HG03558 (cell line): ENCODE measurements around the gene PDE8A.

Experiments
- ATAC-seq: cut with Tn5 transposase; IDR thresholded peaks from one replicate; pipeline ENCODE4 v1.9.1; 2021; ENCODE audit warnings: moderate number of reproducible peaks; ENCODE audit not compliant: unreplicated experiment; ENCODE audit errors: extremely low read depth

The PDE8A gene

DNA sequence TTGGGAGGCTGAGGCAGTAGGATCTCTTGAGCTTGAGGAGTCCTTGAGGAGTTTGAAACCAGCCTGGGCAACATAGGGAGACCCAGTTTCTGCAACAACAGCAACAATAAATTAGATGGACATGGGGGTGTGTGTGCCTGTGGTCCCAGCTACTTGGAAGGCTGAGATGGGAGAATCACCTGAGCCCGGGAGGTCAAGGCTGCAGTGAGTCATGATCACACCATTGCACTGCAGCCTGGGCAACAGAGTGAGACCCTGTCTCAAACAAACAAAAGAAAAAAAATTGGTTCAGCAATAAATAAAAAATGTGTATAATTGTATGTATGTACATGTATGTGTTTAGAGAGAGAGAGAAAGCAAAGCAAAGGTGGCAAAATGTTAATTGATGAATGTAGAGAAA is 83.1 kb downstream of the PDE8A start:
- ATAC-seq: no peak

DNA sequence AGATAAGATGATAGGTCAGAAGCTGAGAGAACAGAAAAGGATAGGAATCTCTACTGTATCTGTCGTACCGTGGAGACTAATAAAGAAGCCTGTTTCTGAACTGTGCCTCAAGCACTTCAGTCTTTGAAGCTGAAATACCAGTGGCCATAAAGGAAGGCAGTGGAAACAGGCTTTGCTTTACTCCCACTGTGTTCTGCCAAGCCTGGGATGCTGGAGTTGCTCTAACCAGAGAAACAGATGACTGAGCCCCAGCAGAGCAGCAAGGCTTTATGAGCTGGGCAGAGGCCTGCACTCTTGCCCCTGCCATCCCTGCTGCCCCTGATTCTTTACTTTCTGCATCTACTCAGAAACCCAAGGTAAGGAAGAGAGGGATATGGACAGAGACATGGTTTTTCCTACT is 89.4 kb downstream of the PDE8A start:
- no peak for ATAC-seq

GRCh38 chr15:85071504-85071903 is 89.8 kb downstream of the PDE8A start:
- no peak for ATAC-seq

DNA sequence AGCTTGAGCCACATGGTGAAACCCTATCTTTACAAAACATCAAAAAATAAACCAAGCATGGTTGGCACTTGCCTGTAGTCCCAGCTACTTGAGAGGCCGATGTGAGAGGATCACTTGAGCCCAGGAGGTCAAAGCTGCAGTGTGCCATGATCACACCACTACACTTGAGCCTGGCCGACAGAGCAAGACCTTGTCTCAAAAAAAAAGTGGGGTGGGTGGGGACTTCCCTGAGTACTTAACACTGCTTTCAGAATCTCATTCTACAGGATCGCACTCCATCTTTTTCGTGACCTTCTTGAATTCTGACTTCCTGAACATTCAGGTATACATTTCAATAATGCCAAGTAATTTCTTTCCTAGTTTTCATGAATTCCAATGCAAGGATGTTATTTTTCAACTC is 91.3 kb downstream of the PDE8A start:
- no peak for ATAC-seq

DNA sequence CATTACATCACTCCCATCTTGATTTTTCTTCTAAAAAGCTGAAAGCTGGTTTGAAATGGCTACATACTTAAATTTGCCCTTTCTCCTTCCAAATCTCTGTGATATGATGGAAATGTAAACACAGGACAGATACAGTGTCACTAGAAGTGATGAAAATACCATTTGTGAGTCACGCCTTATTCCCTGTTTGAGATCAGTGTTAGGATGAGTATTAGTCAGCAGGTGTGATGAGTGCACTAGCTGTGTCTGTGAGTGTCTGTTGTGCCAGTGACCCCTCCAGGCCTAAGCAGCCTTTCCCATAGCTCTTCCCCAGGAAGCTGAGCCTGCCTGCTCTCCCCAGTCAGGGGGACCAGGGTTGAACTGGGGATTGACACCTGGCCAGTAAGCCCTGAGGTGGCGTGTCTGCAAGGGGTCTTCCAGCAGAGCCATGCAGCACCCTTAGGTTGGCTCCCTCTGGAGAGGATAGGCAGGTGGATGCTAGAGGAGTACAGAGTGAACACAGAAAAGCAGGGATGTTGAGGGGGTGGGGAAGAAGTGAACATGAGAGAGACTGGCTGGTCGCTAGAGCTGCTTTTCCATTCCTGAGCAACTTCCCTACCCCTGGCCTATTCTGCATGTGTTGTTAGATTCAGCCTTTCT is 92.0 kb downstream of the PDE8A start:
- ATAC-seq: no peak

DNA sequence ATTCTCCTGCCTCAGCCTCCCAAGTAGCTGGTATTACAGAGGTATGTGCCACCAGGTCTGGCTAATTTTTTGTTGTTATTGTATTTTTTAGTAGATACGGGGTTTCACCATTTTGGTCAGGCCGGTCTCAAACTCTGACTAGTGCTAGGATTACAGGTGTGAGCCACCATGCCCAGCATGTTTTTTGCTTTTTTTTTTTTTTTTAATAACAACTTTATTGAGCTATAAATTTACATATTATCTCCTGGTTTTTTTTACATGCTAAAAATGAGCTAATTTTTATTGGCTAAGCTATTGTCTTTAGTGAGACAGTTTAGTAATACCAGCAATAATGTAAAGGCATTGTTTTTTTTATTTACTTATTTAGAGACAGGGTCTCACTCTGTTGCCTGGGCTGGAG is 105.2 kb downstream of the PDE8A start:
- ATAC-seq: no peak

GRCh38 chr15:85088300-85088699 is 106.6 kb downstream of the PDE8A start:
- ATAC-seq: no peak

GRCh38 chr15:85089929-85090597 is 108.4 kb downstream of the PDE8A start:
- ATAC-seq: no peak

DNA sequence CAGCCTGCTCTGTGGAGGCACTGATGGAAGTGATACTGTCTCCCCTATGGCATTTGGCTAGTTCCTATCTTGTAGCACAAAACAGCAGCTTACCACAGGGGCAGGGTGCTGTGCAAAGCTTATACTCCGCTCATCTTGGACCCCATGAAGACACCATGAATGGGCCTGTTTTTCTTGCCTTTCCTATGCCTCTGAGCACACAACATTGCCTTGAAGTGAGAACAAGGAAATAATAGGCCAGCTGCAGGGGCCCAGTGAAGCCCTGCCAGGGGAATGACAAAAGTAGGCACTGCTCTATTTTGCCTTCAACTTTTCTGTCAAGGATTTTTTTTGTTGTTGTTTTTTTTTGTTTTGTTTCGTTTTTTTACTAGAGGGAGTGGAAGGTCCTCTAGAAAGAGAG is 110.3 kb downstream of the PDE8A start:
- no peak for ATAC-seq

GRCh38 chr15:85094685-85095084 is 113.0 kb downstream of the PDE8A start:
- no peak for ATAC-seq

GRCh38 chr15:85095566-85095965 is 113.9 kb downstream of the PDE8A start:
- ATAC-seq: no peak

GRCh38 chr15:85097250-85097649 is 115.6 kb downstream of the PDE8A start:
- ATAC-seq: no peak

DNA sequence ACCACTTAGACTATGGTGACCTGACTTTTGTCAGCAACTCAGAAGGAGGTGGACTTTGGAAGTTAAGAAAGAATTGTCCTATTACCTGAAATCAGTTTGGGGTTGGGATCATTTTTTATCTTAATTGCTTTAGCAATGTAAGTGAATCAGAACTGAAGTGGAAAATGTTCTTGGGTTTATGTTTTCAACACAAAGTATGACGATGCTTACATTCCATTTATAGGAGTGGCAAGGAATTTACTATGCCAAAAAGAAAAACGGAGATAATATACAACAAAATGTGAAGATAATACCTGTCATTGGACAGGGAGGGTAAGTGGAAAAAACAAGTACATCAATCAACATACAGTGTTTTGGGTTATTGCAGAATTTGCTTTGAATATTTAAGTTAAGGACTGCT is 116.1 kb downstream of the PDE8A start:
- ATAC-seq: no peak

GRCh38 chr15:85099195-85099803 is 117.6 kb downstream of the PDE8A start:
- no peak for ATAC-seq

DNA sequence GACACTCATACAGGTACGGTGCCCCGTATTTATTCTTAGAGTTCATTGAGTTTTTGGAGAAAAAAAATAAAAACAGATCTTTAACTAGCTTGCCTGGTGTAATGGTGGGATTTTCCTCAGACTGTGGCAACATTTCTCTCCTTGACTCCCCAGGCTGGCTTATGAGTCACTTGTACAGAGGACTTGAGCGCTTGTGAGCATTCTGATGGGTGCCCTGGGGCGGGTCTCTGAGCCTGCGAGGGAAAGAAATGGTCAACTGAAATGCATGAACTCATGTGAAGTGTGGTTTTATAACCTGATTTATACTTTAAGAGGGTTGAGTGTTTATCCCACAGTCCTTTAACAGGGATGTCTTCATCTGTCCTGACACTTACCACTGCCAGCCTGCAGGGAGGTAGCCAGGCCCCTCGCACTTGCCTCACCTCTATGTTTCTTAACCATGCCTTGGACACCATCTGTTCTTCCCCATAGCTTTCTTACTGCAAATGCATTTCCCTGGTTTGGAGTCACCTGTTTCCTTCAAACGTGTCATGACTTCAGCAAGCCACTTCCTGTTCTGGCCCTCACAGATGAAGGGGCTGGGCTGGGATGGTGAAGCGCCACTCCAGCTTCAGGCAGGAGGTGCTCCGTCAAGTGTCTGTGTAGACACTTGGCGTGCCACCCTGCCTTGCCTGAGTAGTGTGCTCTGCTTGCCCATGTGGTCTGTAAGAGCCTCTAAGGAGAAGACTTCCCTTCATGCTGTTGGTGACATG is 118.7 kb downstream of the PDE8A start:
- ATAC-seq: no peak

DNA sequence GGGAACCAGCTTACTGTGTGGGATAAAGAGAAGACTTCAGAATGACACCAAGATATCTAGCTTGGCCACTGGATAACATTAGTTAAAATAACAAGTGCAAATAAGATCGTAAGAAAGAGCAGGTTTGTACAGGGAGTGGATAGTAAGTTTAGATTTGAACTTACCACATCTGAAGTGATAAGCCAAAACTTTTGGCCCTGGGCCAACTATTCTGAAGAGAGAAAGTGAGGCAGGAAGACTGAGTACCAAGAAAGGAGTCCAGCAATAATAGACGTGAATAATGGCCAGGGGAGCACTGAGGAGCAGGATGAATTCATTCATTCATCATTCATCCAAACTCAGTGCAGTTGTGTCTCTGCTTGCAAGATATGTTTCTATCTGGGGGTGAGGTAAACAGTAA is 122.9 kb downstream of the PDE8A start:
- ATAC-seq: no peak

DNA sequence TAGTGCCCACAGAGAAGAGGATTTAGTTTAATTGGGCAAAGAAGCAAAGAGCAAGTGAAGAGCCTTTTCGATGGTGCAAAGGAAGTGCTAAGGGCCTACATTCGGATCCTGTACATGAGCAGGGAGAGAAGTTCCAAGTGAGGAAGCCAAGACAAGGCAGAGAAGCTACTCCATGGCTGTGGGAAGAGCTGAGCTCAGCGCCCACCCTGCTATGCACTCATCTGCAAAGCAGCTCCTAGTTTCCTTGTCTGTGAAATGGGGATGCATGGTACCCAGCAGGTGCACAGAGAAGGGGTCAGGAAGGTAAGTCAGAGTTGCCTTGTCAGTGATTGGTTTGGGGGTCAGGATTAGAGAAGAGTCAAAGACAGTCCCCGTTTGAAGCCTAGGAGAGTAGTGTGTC is 126.5 kb downstream of the PDE8A start:
- ATAC-seq: no peak

- no peak for ATAC-seq
Observed at GRCh38 chr15:85109333-85109732, 127.7 kb downstream of the PDE8A start.

GRCh38 chr15:85112997-85113396 is 131.3 kb downstream of the PDE8A start:
- no peak for ATAC-seq

DNA sequence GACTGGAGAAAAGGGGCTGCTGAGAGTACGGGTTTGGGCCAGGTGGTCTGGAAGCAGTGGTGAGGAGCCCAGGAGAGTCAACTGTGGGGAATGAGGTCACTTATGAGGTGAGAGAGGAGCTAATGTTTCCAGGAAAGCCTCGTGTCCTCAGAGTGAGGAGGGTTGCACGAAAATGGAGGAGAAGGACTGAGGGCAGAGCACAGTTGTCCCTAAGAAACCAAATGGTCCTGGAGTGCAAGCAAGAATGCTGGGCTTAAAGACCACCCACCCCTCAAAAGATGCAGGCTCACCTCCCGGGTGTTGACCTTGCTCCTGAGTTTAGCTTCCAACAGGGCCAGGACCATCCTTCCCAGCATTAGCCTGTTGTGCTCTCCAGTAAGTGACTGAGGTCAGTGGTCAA is 133.2 kb downstream of the PDE8A start:
- ATAC-seq: no peak

GRCh38 chr15:85116066-85116465 is 134.4 kb downstream of the PDE8A start:
- ATAC-seq: no peak
